GM08714 (cell line): ENCODE measurements around the gene KDM5B.

Experiments
- H3K4me3 ChIP-seq: fragments of 200-500 bp; sonication (Bioruptor generic); 2 replicates; pipeline ENCODE4 v1.5.1; 2014; ENCODE audit warnings: mild to moderate bottlenecking, low read length, inconsistent platforms
- ZNF274 ChIP-seq: IDR thresholded peaks from 2 replicates; pipeline ENCODE4 v1.6.1; 2012; ENCODE audit warnings: mild to moderate bottlenecking, low read depth, low read length

Gene KDM5B

GRCh38 chr1:202684716-202685115 is 123.5 kb downstream of the KDM5B start:
- TF ChIP-seq ZNF274, result no peak

GRCh38 chr1:202683029-202683428 is 125.2 kb downstream of the KDM5B start:
- no peak overlapping the region for H3K4me3 ChIP-seq
- TF ChIP-seq ZNF274, result no peak

More at GRCh38 chr1:202684716-202685115, 123.5 kb downstream of the KDM5B start:
- no peak overlapping the region for H3K4me3 ChIP-seq

GRCh38 chr1:202682477-202682876 is 125.7 kb downstream of the KDM5B start:
- no peak for TF ChIP-seq ZNF274
- no peak overlapping the region for H3K4me3 ChIP-seq

- no peak for TF ChIP-seq ZNF274
- H3K4me3 ChIP-seq, result no peak overlapping the region
Measured at GRCh38 chr1:202681736-202682420, 126.3 kb downstream of the KDM5B start.

- no peak overlapping the region for H3K4me3 ChIP-seq
- TF ChIP-seq ZNF274, result no peak
Measured at GRCh38 chr1:202680586-202681352, 127.5 kb downstream of the KDM5B start.

- TF ChIP-seq ZNF274, result no peak
- H3K4me3 ChIP-seq, result no peak overlapping the region
Measured at GRCh38 chr1:202679406-202680177, 128.6 kb downstream of the KDM5B start.

- H3K4me3 ChIP-seq, result no peak overlapping the region
- no peak for TF ChIP-seq ZNF274
Measured at GRCh38 chr1:202677433-202677832, 130.8 kb downstream of the KDM5B start.
